ENCODE results near the gene DRD1.

DNA sequence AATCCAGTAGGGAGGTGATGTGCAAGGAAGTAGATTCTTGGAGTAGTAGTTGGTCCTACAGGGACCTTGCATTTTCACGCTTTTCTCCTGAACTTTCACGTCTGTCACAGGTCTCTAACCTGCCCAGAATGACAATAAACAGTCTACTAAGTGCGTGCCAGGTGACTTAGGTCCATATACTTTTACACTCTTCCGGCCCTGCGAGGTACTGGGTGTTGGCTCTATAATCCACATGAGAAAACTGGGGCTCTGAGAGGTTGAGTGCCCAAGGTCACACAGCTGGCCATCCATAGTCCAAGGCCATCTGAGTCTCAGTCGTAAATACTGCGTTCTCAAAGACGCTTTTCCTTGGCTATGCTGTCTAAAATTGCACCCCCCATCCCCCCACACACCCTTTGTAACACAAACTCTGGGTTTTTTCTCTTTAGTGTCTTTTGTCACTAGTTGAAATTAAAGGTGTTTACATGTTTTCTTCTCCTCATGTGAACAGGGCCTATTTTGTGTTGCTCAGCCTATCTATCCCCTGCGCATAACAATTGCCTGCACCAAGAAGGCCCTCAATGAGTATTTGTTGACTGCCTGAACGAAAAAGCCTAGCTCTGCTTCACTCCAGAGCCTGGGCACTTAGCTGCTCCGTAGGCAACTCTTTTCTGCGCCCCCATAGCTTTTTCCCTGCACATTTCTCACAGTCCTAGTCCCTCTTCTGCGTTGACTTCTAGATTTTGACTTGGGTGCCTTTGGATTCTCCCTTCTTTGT, 35.3 kb upstream of the DRD1 start:
- TF ChIP-seq, protein P1, sequence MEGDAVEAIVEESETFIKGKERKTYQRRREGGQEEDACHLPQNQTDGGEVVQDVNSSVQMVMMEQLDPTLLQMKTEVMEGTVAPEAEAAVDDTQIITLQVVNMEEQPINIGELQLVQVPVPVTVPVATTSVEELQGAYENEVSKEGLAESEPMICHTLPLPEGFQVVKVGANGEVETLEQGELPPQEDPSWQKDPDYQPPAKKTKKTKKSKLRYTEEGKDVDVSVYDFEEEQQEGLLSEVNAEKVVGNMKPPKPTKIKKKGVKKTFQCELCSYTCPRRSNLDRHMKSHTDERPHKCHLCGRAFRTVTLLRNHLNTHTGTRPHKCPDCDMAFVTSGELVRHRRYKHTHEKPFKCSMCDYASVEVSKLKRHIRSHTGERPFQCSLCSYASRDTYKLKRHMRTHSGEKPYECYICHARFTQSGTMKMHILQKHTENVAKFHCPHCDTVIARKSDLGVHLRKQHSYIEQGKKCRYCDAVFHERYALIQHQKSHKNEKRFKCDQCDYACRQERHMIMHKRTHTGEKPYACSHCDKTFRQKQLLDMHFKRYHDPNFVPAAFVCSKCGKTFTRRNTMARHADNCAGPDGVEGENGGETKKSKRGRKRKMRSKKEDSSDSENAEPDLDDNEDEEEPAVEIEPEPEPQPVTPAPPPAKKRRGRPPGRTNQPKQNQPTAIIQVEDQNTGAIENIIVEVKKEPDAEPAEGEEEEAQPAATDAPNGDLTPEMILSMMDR (IDR thresholded peaks at IDR 0.05 in 2 of 3, conservative IDR thresholded peaks at IDR 0.05 in 1 of 3; ENCODE audit: borderline replicate concordance in 1 of 3, insufficient read depth in 1 of 3, low read depth in 2 of 3, low read length in 2 of 3), result no peak
- TF ChIP-seq JUND (IDR thresholded peaks at IDR 0.05), result no peak

Data from HCT116 (cell line).